Right cardiac atrium (tissue), 5 donors: ENCODE results near the gene ARL10. TPM values are rescaled to one million over a fixed set of nuclear protein-coding genes. Genes with fewer than 3 reads are reported as not detected.

Experiments
- ATAC-seq, 2 donors: fragments of 200-7000 bp; cut with Tn5 transposase; one replicate each; pipeline versions ENCODE4 v1.8.0 to v1.9.1; 2020; ENCODE audit warnings: moderate library complexity in 2 of 2, mild to moderate bottlenecking in 1 of 2
- DNase-seq, 3 donors: peaks; one replicate each; pipeline ENCODE4 v3.0.0-alpha.2; 2020
- H3K27ac ChIP-seq: one replicate; pipeline ENCODE4 v1.5.1; 2013; ENCODE audit warnings: mild to moderate bottlenecking, low read length, control low read depth, moderate library complexity
- H3K27me3 ChIP-seq: one replicate; pipeline ENCODE4 v1.6.1; 2013; ENCODE audit not compliant: control insufficient read depth, insufficient read depth
- H3K4me1 ChIP-seq: one replicate; pipeline ENCODE4 v1.6.1; 2013; ENCODE audit warnings: low read length; ENCODE audit not compliant: control insufficient read depth, insufficient read depth
- H3K4me3 ChIP-seq: one replicate; pipeline ENCODE4 v1.5.1; 2013; ENCODE audit warnings: low read length, control low read depth
- H3K9me3 ChIP-seq: one replicate; pipeline ENCODE4 v1.6.1; 2013; ENCODE audit warnings: low read length; ENCODE audit not compliant: control insufficient read depth
- WGBS: extraction: QIAGEN DNeasy Blood & Tissue Kit; methylation state at CpG from one replicate; pipeline ENCODE4 v1.1.7; 2013; 5-methylcytosine and 5-hydroxymethylcytosine counted together
- intact Hi-C, 4 donors: fragments of 100-400 bp; cut with DNase I; formaldehyde crosslinking; loops; one replicate each; pipeline versions ENCODE4 v1.11.0 to v1.14.0; 2022 to 2023
- polyA plus RNA-seq: library from polyadenylated mRNA; stranded (reverse); fragments of 200-250 nt; gene quantifications from one replicate; pipeline ENCODE4 v1.2.3, GENCODE V29; 2013
- total RNA-seq, 4 donors: library from RNA; stranded (reverse); fragmentation: NEBNext Ultra II Directional; extraction: Animal tissue kit (Norgen Biotek cat#: 25700); gene quantifications; one replicate each; pipeline ENCODE4 v1.2.1, GENCODE V29; 2021
- donor health status: healthy with polysubstance abuse.
- donor health status: DM: no; HTN: yes; CAD: no.
- donor health status: DM: no; HTN: no; CAD: no.
- donor health status: DM: no; HTN: yes; CAD: no; lungs with severe emphysema.
- donor health status: DM: yes; HTN: yes; CAD: no.

The ARL10 gene
- total and polyA plus RNA-seq, 5 donors: 5.1 to 9.7 (median 8.0) TPM

- intact Hi-C loops: no loop called here
- Histone ChIP-seq H3K4me3 (peak overlapping the region; percentile 40), H3K9me3 (no peaks in the 10 kb centered on the region), H3K27ac (peak overlapping the region; percentile 49), H3K4me1 (peaks cover 3% of the 10 kb centered on the region), H3K27me3 (no peaks in the 10 kb centered on the region)
- 26% methylated on average over 28 of the region's 28 CpGs for WGBS
- ATAC-seq (no peak), DNase-seq (no peak)
Measured at GRCh38 chr5:176364765-176365350, 429 bp upstream of the ARL10 start.

- H3K4me1 ChIP-seq: peaks cover 3% of the 10 kb centered on the region
- 46% methylated on average over 38 of the region's 38 CpGs for WGBS
- DNase-seq: no peak
- no peaks in the 10 kb centered on the region for H3K9me3 ChIP-seq
- no peaks in the 10 kb centered on the region for H3K27me3 ChIP-seq
- H3K27ac ChIP-seq: peak overlapping the region; percentile 1
- ATAC-seq: no peak
- peak overlapping the region; percentile 40 for H3K4me3 ChIP-seq
- intact Hi-C loops: no loop called here
Measured at GRCh38 chr5:176366232-176366894, 1.1 kb downstream of the ARL10 start.

GRCh38 chr5:176368726-176369125 lies 3.4 kb downstream of the ARL10 start:
- no peaks in the 10 kb centered on the region for H3K9me3 ChIP-seq
- no peak overlapping the region for H3K27ac ChIP-seq
- no peak overlapping the region for H3K4me3 ChIP-seq
- intact Hi-C loops: no loop called here
- 95% methylated on average over 13 of the region's 13 CpGs for WGBS
- H3K27me3 ChIP-seq: no peaks in the 10 kb centered on the region
- no peak for DNase-seq
- ATAC-seq: no peak
- H3K4me1 ChIP-seq: peaks cover 11% of the 10 kb centered on the region

- ATAC-seq (no peak), DNase-seq (no peak)
- 79% methylated on average over 8 of the region's 8 CpGs for WGBS
- intact Hi-C loops: no loop called here
- Histone ChIP-seq H3K4me1 (peaks cover 14% of the 10 kb centered on the region), H3K27me3 (no peaks in the 10 kb centered on the region), H3K27ac (peak overlapping the region; percentile 85), H3K9me3 (no peaks in the 10 kb centered on the region), H3K4me3 (no peak overlapping the region)
Measured at GRCh38 chr5:176369934-176370711, 4.8 kb downstream of the ARL10 start.

GRCh38 chr5:176371621-176372539 lies 6.6 kb downstream of the ARL10 start:
- ATAC-seq: peak; percentile 6 to 27
- 79% methylated on average over 13 of the region's 13 CpGs for WGBS
- no peaks in the 10 kb centered on the region for H3K27me3 ChIP-seq
- DNase-seq: peak in 1 of 3 donors; percentile 53
- peaks cover 11% of the 10 kb centered on the region for H3K4me1 ChIP-seq
- no peak overlapping the region for H3K4me3 ChIP-seq
- peak overlapping the region; percentile 61 for H3K27ac ChIP-seq
- intact Hi-C loops: no loop called here
- no peaks in the 10 kb centered on the region for H3K9me3 ChIP-seq

GRCh38 chr5:176373100-176373818 lies 8.0 kb downstream of the ARL10 start:
- peaks cover 11% of the 10 kb centered on the region for H3K4me1 ChIP-seq

GRCh38 chr5:176379881-176380280 lies 14.6 kb downstream of the ARL10 start:
- Histone ChIP-seq H3K9me3 (no peaks in the 10 kb centered on the region), H3K27me3 (no peaks in the 10 kb centered on the region), H3K27ac (no peak overlapping the region), H3K4me1 (no peaks in the 10 kb centered on the region), H3K4me3 (no peak overlapping the region)
- ATAC-seq (no peak), DNase-seq (no peak)
- 83% methylated on average over 3 of the region's 3 CpGs for WGBS
- intact Hi-C loops: no loop called here

More at GRCh38 chr5:176373100-176373818, 8.0 kb downstream of the ARL10 start:
- Histone ChIP-seq H3K9me3 (no peaks in the 10 kb centered on the region), H3K27ac (peak overlapping the region; percentile 61), H3K27me3 (no peaks in the 10 kb centered on the region), H3K4me3 (no peak overlapping the region)
- ATAC-seq: peak; percentile 54 to 75
- WGBS: 37% methylated on average over 7 of the region's 7 CpGs
- peak in 2 of 3 donors; percentile 42 to 83 for DNase-seq
- intact Hi-C loops: no loop called here

GRCh38 chr5:176381423-176381822 lies 16.1 kb downstream of the ARL10 start:
- intact Hi-C loops: no loop called here
- DNase-seq: peak in 2 of 3 donors; percentile 41 to 57

GRCh38 chr5:176381979-176382378 lies 16.7 kb downstream of the ARL10 start:
- WGBS: 80% methylated on average over 3 of the region's 3 CpGs

More at GRCh38 chr5:176381423-176381822, 16.1 kb downstream of the ARL10 start:
- no peaks in the 10 kb centered on the region for H3K27me3 ChIP-seq
- WGBS: 47% methylated on average over 3 of the region's 3 CpGs
- H3K4me3 ChIP-seq: no peak overlapping the region
- peak overlapping the region; percentile 88 for H3K27ac ChIP-seq
- H3K4me1 ChIP-seq: no peaks in the 10 kb centered on the region
- ATAC-seq: peak; percentile 65 to 86
- no peaks in the 10 kb centered on the region for H3K9me3 ChIP-seq

GRCh38 chr5:176382721-176383120 lies 17.4 kb downstream of the ARL10 start:
- Histone ChIP-seq H3K9me3 (no peaks in the 10 kb centered on the region), H3K4me3 (no peak overlapping the region), H3K4me1 (peaks cover 2% of the 10 kb centered on the region), H3K27me3 (no peaks in the 10 kb centered on the region), H3K27ac (peak overlapping the region; percentile 88)
- DNase-seq (no peak), ATAC-seq (no peak)
- intact Hi-C loops: no loop called here
- WGBS: 87% methylated on average over 3 of the region's 3 CpGs

More at GRCh38 chr5:176381979-176382378, 16.7 kb downstream of the ARL10 start:
- Histone ChIP-seq H3K9me3 (no peaks in the 10 kb centered on the region), H3K27ac (peak overlapping the region; percentile 88), H3K27me3 (no peaks in the 10 kb centered on the region), H3K4me1 (no peaks in the 10 kb centered on the region), H3K4me3 (no peak overlapping the region)
- intact Hi-C loops: no loop called here
- DNase-seq (no peak), ATAC-seq (no peak)
